ENCODE measurements around the gene SAG.

SAG gene

GRCh38 chr2:233307565-233307964 lies at the start of gene SAG:
TSS of gene SAG (plus strand) at chr2:233307816. CDS start at chr2:233309190, 1,374 bp downstream.
- no peak for DNase-seq

- DNase-seq, result no peak
Measured at GRCh38 chr2:233258211-233258610, 49.4 kb upstream of the SAG start.

- DNase-seq, result no peak
Measured at GRCh38 chr2:233259730-233260129, 47.9 kb upstream of the SAG start.

- no peak for DNase-seq
Measured at GRCh38 chr2:233260661-233261060, 47.0 kb upstream of the SAG start.

GRCh38 chr2:233261819-233262555 lies 45.6 kb upstream of the SAG start:
- no peak for DNase-seq

GRCh38 chr2:233262562-233262961 lies 45.1 kb upstream of the SAG start:
- no peak for DNase-seq

GRCh38 chr2:233263045-233263570 lies 44.5 kb upstream of the SAG start:
- DNase-seq, result no peak

- no peak for DNase-seq
Measured at GRCh38 chr2:233264667-233265066, 42.9 kb upstream of the SAG start.

- no peak for DNase-seq
Measured at GRCh38 chr2:233265899-233266431, 41.7 kb upstream of the SAG start.

GRCh38 chr2:233266481-233266880 lies 41.1 kb upstream of the SAG start:
- DNase-seq, result no peak

- DNase-seq, result no peak
Measured at GRCh38 chr2:233267516-233268245, 39.9 kb upstream of the SAG start.

GRCh38 chr2:233270366-233270765 lies 37.2 kb upstream of the SAG start:
- no peak for DNase-seq

- DNase-seq, result no peak
Measured at GRCh38 chr2:233270951-233271350, 36.7 kb upstream of the SAG start.

GRCh38 chr2:233271693-233272092 lies 35.9 kb upstream of the SAG start:
- DNase-seq, result no peak

GRCh38 chr2:233273120-233273519 lies 34.5 kb upstream of the SAG start:
- no peak for DNase-seq

- no peak for DNase-seq
Measured at GRCh38 chr2:233275223-233275622, 32.4 kb upstream of the SAG start.

GRCh38 chr2:233278921-233279320 lies 28.7 kb upstream of the SAG start:
- no peak for DNase-seq

GRCh38 chr2:233280114-233280693 lies 27.4 kb upstream of the SAG start:
- DNase-seq, result no peak

- DNase-seq, result no peak
Measured at GRCh38 chr2:233281553-233281952, 26.1 kb upstream of the SAG start.

GRCh38 chr2:233281992-233282603 lies 25.5 kb upstream of the SAG start:
- DNase-seq, result no peak

GRCh38 chr2:233285921-233286320 lies 21.7 kb upstream of the SAG start:
- no peak for DNase-seq

- no peak for DNase-seq
Measured at GRCh38 chr2:233287871-233288270, 19.7 kb upstream of the SAG start.

GRCh38 chr2:233288663-233289062 lies 19.0 kb upstream of the SAG start:
- DNase-seq, result no peak
